ENCODE results near the gene SLC30A9. TPM values are rescaled to one million over a fixed set of nuclear protein-coding genes. Genes with fewer than 3 reads are reported as not detected.

Gene SLC30A9
- total RNA-seq, 2 experiments from 2014 or later, result 31.3 to 34.1 TPM

DNA sequence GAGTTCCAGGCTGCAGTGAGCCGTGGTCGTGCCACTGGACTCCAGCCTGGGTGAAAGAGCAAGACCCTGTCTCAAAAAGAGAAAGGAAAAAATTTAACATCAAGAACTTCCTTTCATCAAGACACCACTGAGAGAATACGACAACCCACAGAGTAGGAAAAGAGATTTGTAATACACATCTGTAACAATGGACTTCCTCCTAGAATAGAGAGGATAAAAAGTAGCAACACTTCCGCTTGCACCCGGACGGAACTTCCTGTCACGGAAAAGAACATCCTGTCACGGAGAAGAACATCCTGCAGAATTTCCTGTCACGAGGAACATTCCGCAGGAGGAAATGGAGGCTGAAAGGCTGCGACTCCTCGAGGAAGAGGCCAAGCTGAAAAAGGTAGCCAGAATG lies 8.9 kb upstream of the SLC30A9 start, which contains the start of gene DCAF4L1:
Gene DCAF4L1, plus strand, starts transcription at position 301 of the 400 bp plus-strand sequence. Its CDS starts 37 bp downstream, at position 338.
- CTCF ChIA-PET, result no interaction called here
- no peak within 1 kb of the TSS for H3K27ac Mint-ChIP-seq
- no peak within 1 kb of the TSS for H3K4me3 Mint-ChIP-seq
- POLR2A ChIA-PET, result no interaction called here
- H3K36me3 Mint-ChIP-seq (ENCODE audit: low read depth), result no peaks in the 10 kb centered on the region
- peaks cover 4% of the 10 kb centered on the region for H3K4me1 Mint-ChIP-seq
- no peak for DNase-seq
- H3K27me3 Mint-ChIP-seq, result no peaks in the 10 kb centered on the region
- no peaks in the 10 kb centered on the region for H3K9me3 Mint-ChIP-seq

- Mint-ChIP-seq H3K27ac (no peak overlapping the region), H3K36me3 (ENCODE audit: low read depth) (no peaks in the 10 kb centered on the region), H3K4me3 (no peak overlapping the region), H3K9me3 (no peaks in the 10 kb centered on the region), H3K27me3 (no peaks in the 10 kb centered on the region), H3K4me1 (peaks cover 4% of the 10 kb centered on the region)
- no peak for DNase-seq
- ChIA-PET POLR2A (no interaction called here), CTCF (no interaction called here)
These were observed 7.6 kb upstream of the SLC30A9 start for GRCh38 chr4:41982716-41983115.

GRCh38 chr4:41985151-41985550 lies 5.2 kb upstream of the SLC30A9 start:
- Mint-ChIP-seq H3K4me3 (no peak overlapping the region), H3K27me3 (no peaks in the 10 kb centered on the region), H3K4me1 (peaks cover 13% of the 10 kb centered on the region), H3K9me3 (no peaks in the 10 kb centered on the region), H3K27ac (no peak overlapping the region), H3K36me3 (ENCODE audit: low read depth) (no peaks in the 10 kb centered on the region)
- no peak for DNase-seq
- CTCF ChIA-PET, result no interaction called here
- POLR2A ChIA-PET, result no interaction called here

GRCh38 chr4:41989994-41990364 lies 351 bp upstream of the SLC30A9 start:
- peak overlapping the region; percentile 90 for H3K4me3 Mint-ChIP-seq
- POLR2A ChIA-PET, result no interaction called here

DNA sequence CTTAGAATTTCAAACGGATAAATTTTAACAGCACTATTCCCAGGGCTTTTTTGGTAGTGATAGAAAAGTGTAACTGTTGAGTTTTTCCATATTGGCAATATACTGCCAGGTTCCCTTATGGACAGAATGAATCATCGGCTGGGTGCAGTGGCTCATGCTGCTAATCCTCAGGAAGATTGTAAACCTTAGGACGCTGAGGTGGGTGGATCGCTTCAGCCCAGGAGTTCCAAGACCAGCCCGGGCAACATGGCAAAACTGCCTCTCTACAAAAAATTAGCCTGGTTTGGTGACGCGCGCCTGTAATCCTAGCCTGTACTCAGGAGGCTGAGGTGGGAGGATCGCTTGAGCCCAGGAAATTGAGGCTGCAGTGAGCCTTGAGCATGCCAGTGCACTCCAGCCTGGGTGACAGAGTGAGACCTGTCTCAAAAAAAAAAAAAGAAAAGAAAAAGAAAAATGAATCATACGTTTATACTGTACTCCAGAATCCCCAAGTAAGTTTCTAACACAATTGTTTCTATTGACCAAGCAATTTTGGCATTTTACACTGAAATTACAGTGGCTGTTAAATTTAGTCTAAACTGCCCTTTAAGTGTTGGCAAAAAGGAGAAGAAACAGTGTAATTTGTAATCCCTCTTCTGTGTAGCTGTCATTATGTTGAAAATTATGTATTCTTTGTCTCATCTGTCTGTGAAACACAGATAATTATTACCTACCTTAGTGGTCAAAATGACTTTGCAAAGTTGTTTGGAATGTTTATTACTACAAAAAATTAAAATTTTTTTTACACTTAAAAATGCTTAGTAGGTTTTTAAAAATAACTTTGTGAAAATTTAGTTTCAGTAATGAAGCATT lies 1.8 kb downstream of the SLC30A9 start:
- Mint-ChIP-seq H3K4me3 (peak overlapping the region; percentile 90), H3K36me3 (ENCODE audit: low read depth) (peaks cover 3% of the 10 kb centered on the region), H3K4me1 (peaks cover 29% of the 10 kb centered on the region), H3K27me3 (no peaks in the 10 kb centered on the region), H3K9me3 (no peaks in the 10 kb centered on the region), H3K27ac (no peak overlapping the region)
- DNase-seq, result no peak
- ChIA-PET POLR2A (no interaction called here), CTCF (interaction anchor here (0.7 kb wide), 1 partner anchor 59 kb away, joined by 4 read pairs; no protein-coding TSS in a partner anchor)

More at GRCh38 chr4:41989994-41990364, 351 bp upstream of the SLC30A9 start:
- Mint-ChIP-seq H3K9me3 (no peaks in the 10 kb centered on the region), H3K27ac (peak overlapping the region; percentile 90), H3K4me1 (peaks cover 28% of the 10 kb centered on the region), H3K27me3 (no peaks in the 10 kb centered on the region), H3K36me3 (ENCODE audit: low read depth) (peaks cover 3% of the 10 kb centered on the region)
- DNase-seq, result peak; percentile 7
- CTCF ChIA-PET, result interaction anchor here (0.7 to 1.4 kb wide), 3 partner anchors 9 to 230 kb away, joined by 3 to 4 read pairs (median 4); no protein-coding TSS in a partner anchor

DNA sequence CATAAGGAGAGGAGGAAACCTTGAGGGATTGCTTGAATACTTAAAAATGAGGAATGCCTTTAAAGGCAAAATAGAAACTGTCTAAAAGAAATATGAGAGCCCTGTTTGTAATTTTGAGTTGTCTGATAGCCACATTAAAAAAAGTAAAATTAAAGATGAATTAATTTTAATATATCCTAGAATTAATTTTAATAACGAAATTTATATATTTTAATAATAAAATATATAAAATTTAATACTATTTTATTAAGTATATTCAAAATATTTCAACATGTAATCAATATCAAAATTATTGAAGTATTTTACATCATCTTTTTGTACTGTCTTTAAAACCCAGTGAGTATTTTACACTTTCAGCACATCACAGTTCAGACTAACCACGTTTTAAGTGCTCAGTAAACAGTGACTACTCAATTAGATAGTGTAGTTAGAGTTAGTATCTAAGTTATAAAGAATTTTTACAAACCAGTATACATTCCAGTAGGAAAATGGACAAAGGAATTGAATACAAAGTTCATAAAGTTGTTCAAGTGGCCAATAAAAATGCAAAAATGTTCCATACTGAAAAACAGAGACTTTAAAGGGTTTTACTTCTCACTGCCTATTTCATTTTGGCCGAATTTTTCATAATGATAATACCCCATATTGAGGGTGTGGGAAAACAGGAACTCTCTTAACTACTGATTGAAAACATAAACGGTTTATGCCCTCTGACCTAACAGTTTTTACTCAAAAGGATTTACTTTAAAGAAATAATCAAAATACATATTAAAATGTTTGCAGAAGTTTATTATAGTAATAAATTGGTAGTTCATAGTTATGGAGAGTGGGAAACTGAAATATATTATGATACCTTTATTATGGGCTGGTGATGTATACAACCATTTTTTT lies 2.9 kb downstream of the SLC30A9 start:
- CTCF ChIA-PET, result no interaction called here
- Mint-ChIP-seq H3K27me3 (no peaks in the 10 kb centered on the region), H3K9me3 (no peaks in the 10 kb centered on the region), H3K27ac (no peak overlapping the region), H3K4me3 (no peak overlapping the region), H3K4me1 (peaks cover 29% of the 10 kb centered on the region), H3K36me3 (ENCODE audit: low read depth) (peaks cover 7% of the 10 kb centered on the region)
- DNase-seq, result no peak
- POLR2A ChIA-PET, result no interaction called here

- H3K36me3 Mint-ChIP-seq (ENCODE audit: low read depth), result peaks cover 7% of the 10 kb centered on the region
- H3K27me3 Mint-ChIP-seq, result no peaks in the 10 kb centered on the region
- no peaks in the 10 kb centered on the region for H3K9me3 Mint-ChIP-seq
- POLR2A ChIA-PET, result no interaction called here
- no peak overlapping the region for H3K4me3 Mint-ChIP-seq
- H3K4me1 Mint-ChIP-seq, result peaks cover 26% of the 10 kb centered on the region
- no peak for DNase-seq
- CTCF ChIA-PET, result interaction anchor here (0.6 kb wide), 1 partner anchor 371 kb away, joined by 3 read pairs; no protein-coding TSS in a partner anchor
- no peak overlapping the region for H3K27ac Mint-ChIP-seq
These were observed 4.2 kb downstream of the SLC30A9 start for GRCh38 chr4:41994461-41994985.

DNA sequence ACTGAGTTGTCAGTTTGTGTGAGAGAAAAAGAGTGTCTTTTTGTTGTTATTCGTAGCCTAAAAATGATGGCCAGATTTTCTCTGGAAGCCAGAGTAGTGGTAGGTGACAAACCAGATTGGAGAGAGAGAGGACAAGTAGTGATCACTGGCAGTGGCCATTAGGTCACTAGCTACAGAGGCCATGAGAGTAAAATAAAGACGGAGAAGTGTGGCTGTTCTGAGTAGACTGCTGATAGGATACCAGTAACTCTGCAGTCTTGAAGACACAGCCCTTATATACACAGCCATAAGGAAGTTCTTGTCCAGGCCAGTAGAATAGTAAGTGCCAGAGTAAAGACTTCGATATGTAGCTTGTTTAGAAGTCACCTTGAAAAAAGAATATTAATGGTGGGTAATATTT lies 7.7 kb downstream of the SLC30A9 start:
- H3K27ac Mint-ChIP-seq, result no peak overlapping the region
- peaks cover 4% of the 10 kb centered on the region for H3K4me1 Mint-ChIP-seq
- POLR2A ChIA-PET, result no interaction called here
- no peaks in the 10 kb centered on the region for H3K9me3 Mint-ChIP-seq
- H3K36me3 Mint-ChIP-seq (ENCODE audit: low read depth), result peaks cover 11% of the 10 kb centered on the region
- CTCF ChIA-PET, result no interaction called here
- H3K27me3 Mint-ChIP-seq, result no peaks in the 10 kb centered on the region
- DNase-seq, result no peak
- no peak overlapping the region for H3K4me3 Mint-ChIP-seq

GRCh38 chr4:41999321-41999720 lies 9.0 kb downstream of the SLC30A9 start:
- ChIA-PET POLR2A (no interaction called here), CTCF (interaction anchor here (1.3 kb wide), 1 partner anchor 9 kb away, joined by 4 read pairs; the partner anchor contains the start of gene SLC30A9)
- Mint-ChIP-seq H3K27ac (no peak overlapping the region), H3K9me3 (no peaks in the 10 kb centered on the region), H3K27me3 (no peaks in the 10 kb centered on the region), H3K4me3 (no peak overlapping the region), H3K36me3 (ENCODE audit: low read depth) (peaks cover 23% of the 10 kb centered on the region), H3K4me1 (peaks cover 4% of the 10 kb centered on the region)
- no peak for DNase-seq

DNA sequence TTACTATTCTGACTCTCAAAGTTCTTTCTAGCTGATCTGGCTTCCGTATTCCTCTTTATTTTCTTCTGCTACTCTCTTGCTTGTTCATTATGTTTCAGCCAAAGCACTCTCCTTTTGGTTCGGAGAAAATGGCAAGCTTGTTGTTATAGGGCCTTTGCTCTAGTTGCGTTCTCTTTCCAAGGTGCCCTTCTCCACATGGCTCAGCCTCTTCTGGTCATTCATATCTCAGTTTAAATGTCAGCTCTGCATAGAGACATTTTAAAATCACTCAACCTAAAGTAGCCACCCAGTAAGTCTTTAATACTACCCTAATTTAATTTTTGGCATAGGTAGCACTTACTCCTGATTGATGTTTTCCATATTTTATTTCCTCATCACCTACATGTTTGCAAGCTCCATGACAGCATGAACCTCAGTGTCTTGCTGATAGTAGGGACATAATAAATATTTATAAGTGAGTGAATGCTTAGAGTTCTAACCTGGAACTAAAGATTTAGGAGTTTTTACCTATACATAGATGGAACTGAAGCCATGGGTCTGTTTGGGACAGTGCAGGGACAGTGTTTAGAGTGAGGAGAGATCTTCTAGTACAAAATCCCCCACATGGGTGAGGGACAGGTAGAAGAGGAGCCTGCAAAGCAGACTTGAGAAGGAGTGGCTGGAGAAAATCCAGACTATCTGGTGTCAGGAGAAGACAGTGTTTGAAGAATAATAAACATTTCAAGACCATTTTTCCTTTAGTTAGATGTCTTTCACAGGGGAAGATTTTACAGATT lies 17.9 kb downstream of the SLC30A9 start:
- Mint-ChIP-seq H3K9me3 (no peaks in the 10 kb centered on the region), H3K27me3 (no peaks in the 10 kb centered on the region), H3K27ac (no peak overlapping the region), H3K4me3 (no peak overlapping the region), H3K36me3 (ENCODE audit: low read depth) (peaks cover 54% of the 10 kb centered on the region), H3K4me1 (peaks cover 4% of the 10 kb centered on the region)
- ChIA-PET POLR2A (no interaction called here), CTCF (no interaction called here)
- no peak for DNase-seq

GRCh38 chr4:42015438-42015837 lies 25.1 kb downstream of the SLC30A9 start:
- Mint-ChIP-seq H3K4me1 (no peaks in the 10 kb centered on the region), H3K27me3 (no peaks in the 10 kb centered on the region), H3K4me3 (no peak overlapping the region), H3K9me3 (no peaks in the 10 kb centered on the region), H3K27ac (no peak overlapping the region), H3K36me3 (ENCODE audit: low read depth) (peaks cover 17% of the 10 kb centered on the region)
- POLR2A ChIA-PET, result no interaction called here
- CTCF ChIA-PET, result no interaction called here
- DNase-seq, result no peak

GRCh38 chr4:42018451-42018850 lies 28.1 kb downstream of the SLC30A9 start:
- no peak for DNase-seq
- ChIA-PET CTCF (no interaction called here), POLR2A (no interaction called here)
- peaks cover 22% of the 10 kb centered on the region for H3K36me3 Mint-ChIP-seq (ENCODE audit: low read depth)
- no peaks in the 10 kb centered on the region for H3K9me3 Mint-ChIP-seq
- H3K4me1 Mint-ChIP-seq, result no peaks in the 10 kb centered on the region
- H3K27ac Mint-ChIP-seq, result no peak overlapping the region
- no peak overlapping the region for H3K4me3 Mint-ChIP-seq
- H3K27me3 Mint-ChIP-seq, result no peaks in the 10 kb centered on the region
